ENCODE results near the gene FRMPD2.
A peak's percentile ranks its signal among the peaks of the same experiment; 100 is the strongest.

The FRMPD2 gene, protein sequence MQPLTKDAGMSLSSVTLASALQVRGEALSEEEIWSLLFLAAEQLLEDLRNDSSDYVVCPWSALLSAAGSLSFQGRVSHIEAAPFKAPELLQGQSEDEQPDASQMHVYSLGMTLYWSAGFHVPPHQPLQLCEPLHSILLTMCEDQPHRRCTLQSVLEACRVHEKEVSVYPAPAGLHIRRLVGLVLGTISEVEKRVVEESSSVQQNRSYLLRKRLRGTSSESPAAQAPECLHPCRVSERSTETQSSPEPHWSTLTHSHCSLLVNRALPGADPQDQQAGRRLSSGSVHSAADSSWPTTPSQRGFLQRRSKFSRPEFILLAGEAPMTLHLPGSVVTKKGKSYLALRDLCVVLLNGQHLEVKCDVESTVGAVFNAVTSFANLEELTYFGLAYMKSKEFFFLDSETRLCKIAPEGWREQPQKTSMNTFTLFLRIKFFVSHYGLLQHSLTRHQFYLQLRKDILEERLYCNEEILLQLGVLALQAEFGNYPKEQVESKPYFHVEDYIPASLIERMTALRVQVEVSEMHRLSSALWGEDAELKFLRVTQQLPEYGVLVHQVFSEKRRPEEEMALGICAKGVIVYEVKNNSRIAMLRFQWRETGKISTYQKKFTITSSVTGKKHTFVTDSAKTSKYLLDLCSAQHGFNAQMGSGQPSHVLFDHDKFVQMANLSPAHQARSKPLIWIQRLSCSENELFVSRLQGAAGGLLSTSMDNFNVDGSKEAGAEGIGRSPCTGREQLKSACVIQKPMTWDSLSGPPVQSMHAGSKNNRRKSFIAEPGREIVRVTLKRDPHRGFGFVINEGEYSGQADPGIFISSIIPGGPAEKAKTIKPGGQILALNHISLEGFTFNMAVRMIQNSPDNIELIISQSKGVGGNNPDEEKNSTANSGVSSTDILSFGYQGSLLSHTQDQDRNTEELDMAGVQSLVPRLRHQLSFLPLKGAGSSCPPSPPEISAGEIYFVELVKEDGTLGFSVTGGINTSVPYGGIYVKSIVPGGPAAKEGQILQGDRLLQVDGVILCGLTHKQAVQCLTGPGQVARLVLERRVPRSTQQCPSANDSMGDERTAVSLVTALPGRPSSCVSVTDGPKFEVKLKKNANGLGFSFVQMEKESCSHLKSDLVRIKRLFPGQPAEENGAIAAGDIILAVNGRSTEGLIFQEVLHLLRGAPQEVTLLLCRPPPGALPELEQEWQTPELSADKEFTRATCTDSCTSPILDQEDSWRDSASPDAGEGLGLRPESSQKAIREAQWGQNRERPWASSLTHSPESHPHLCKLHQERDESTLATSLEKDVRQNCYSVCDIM (N-terminal part only)

DNA sequence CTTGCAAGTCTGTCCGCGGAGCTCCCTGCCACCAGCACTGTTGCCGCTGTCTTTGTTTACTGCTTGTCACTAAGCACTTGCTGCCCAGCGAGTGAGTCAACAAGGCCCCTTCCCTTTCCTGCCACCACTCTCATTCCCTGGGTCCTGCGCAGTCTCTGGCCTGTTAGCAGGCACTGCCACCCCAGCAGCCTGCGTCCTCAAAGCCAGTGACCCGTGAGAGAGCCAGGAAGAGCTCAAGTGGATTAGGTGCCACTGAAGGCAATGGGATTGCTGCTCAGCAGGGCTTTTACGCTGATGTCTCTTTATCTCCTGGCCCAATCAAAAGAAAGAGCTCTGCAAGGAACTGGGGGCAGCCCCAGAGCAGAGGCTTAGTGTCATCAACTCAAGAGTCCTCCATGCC lies at the start of gene FRMPD2:
Gene FRMPD2 (minus strand): TSS at position 61 of the 400 bp plus-strand sequence. CDS start 129 bp downstream, outside the sequence.
- no peak for DNase-seq

- DNase-seq = no peak
These were observed 47.5 kb upstream of the FRMPD2 start for GRCh38 chr10:48322017-48322416.

DNA sequence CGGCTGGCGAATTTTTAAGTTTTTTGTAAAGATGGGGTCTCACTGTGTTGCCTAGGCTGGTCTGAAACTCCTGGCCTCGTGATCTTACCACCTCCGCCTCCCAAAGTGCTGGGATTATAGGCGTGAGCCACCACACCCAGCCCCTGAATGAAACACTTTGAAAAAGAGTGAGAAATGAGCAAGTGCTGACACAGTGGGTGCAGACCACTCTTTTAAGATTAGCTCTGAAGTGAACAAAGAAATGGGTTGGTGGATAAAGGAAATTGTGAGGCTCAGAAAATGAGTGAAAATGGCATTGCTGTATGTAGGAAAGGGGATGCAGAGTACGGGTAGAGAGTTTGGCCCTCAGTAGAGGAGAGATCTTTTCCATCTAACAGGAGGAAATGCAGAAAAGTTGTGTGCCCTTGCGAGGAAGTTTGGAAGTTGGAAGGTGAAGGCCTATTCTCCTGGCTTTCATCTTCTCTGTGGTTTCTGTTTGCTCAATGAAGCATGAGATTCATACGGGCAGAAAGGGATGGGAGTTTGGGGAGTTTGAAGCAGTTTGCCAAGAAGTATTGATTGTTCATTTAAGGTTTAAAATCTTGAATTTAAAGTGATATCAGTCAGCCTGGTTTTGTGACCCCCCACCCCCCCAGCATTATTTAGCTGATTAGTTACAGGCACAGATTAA lies 43.0 kb upstream of the FRMPD2 start:
- DNase-seq = no peak

- no peak for DNase-seq
These were observed 41.7 kb upstream of the FRMPD2 start for GRCh38 chr10:48316236-48316635.

- no peak for DNase-seq
These were observed 39.6 kb upstream of the FRMPD2 start for GRCh38 chr10:48314107-48314506.

- no peak for DNase-seq
These were observed 35.3 kb upstream of the FRMPD2 start for GRCh38 chr10:48309711-48310226.

- no peak for DNase-seq
These were observed 33.2 kb upstream of the FRMPD2 start for GRCh38 chr10:48307711-48308018.

- DNase-seq = peak; percentile 79
These were observed 32.6 kb upstream of the FRMPD2 start for GRCh38 chr10:48306870-48307710.

DNA sequence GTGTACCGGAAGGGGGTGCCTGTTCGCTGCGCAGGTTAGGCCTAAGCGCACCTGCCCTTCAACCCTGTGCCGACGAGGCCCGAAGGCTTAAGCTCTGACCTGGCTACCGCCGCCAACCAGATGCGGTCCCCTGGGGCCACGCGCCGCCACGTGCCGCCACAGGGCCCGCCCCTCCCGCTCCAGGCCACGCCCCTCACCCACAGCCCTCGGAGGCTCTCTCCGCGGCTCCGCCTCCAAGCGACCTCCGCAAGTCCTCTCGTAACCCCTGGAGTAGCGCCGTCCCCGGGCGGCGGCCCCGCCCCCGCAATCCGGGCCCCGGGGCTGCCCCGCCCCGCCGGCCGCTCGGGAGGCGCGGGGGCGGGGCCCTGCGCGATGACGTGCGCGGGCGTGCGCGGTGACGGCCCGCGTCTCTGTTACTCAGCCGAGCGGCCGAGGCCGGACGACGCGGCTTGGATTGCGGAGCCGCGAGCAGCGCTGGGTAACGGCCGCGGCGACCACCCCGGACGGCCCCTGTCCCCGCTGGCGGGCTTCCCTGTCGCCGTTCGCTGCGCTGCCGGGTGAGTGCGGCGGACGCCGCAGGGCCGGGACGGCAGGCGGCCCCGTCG lies 31.9 kb upstream of the FRMPD2 start, which contains the start of gene MAPK8:
Gene MAPK8 (plus strand): TSS at position 413 of the 605 bp plus-strand sequence. CDS start 94,984 bp downstream, outside the sequence.
- DNase-seq = peak; percentile 96

DNA sequence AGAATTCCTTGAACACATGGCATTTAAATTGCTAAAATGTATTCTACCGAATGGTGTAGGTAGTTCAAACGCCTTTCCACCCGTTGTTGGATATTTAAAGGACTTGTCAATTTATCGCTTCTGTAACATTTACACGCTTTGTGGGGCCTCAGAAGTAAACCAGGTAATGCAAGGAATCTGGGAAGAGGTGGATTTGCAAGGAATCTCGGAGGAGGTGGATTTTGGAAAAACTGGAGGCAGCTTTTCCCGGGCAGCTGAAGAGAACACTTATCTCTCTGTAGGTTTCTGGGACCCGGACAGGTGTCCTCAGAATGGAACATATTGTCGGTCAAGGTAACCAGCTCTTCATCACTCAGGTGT lies 31.4 kb upstream of the FRMPD2 start:
- no peak for DNase-seq

GRCh38 chr10:48302515-48303476 lies 28.3 kb upstream of the FRMPD2 start:
- DNase-seq = no peak

- DNase-seq = no peak
These were observed 26.1 kb upstream of the FRMPD2 start for GRCh38 chr10:48300556-48300955.

DNA sequence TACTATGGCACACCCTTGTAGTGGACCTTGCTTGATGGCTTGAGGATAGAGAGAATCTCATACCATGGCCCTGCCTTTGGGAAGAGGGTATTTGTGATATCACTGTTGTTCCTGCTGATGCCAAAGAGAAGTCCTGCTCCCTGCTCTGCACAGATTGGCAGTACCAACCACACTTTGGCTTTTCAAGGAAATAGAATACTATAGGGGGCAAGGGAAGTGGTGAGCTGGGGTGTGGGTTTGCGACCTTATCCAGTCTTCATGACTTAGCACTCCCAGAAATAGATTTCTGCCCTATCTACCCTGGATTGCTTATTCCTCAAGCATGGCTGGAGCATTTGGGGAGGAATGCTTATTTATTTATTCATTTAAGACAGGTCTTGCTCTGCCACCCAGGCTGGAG lies 25.2 kb upstream of the FRMPD2 start:
- no peak for DNase-seq

GRCh38 chr10:48299066-48299465 lies 24.6 kb upstream of the FRMPD2 start:
- no peak for DNase-seq

GRCh38 chr10:48296576-48297098 lies 22.1 kb upstream of the FRMPD2 start:
- DNase-seq = no peak

DNA sequence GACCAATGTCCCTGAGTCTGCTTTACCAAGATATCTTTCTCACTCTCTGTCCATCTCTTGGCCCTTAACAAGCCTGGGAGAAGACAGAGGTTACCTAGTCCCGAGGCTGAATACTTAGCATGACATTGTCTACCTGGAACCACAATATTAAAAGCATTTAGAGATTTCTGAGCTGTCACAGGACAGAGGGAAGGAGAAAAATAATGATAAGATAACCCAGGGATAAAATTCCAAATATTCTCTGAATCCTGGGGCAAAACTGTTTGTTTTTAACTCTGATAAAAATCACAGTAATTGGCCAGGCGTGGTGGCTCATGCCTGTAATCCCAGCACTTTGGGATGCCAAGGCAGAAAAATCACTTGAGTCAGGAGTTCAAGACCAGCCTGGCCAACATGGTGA lies 19.9 kb upstream of the FRMPD2 start:
- DNase-seq = no peak

GRCh38 chr10:48292616-48293015 lies 18.1 kb upstream of the FRMPD2 start:
- DNase-seq = no peak

DNA sequence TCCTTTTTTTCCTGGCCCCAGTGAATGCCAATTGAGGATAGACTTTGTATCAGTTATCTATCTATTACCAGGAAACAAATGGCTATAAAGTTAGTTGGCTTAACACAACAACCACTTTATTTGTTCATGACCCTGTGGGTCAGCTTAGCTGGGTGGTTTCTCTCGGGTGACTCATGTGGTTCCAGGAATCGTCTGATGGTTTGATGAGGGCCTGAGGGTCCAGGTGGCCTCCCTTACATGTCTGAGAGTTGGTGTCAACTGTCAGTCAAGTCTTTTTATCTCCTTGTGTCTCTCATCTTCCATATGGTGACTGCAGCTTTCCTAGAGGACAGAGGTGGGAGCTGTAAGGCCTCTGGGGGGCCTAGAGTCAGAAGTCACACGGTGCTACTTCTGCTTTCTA lies 16.7 kb upstream of the FRMPD2 start:
- no peak for DNase-seq

- no peak for DNase-seq
These were observed 15.8 kb upstream of the FRMPD2 start for GRCh38 chr10:48290286-48290685.
